Caco-2 (cell line): ENCODE data around the gene DENND1A. TPM values are rescaled to one million over a fixed set of nuclear protein-coding genes. Genes with fewer than 3 reads are reported as not detected.
"Not testable (repeated sequence)": the region's sequence is repeated elsewhere in the genome, so short reads cannot be mapped to it uniquely, and the experiment has no call there.

Experiments
- BruUV-seq: library from RNA; stranded (reverse); fragments of 400-500 nt; replicated peaks from 2 replicates; lab custom pipeline; 2021; lab: Mats Ljungman, UMichigan
- CTCF ChIA-PET: fragments of 300-600 bp; sonication (Branson Sonifier 250); formaldehyde crosslinking; loops from one replicate; lab custom pipeline; 2022; ENCODE audit warnings: antibody characterized with exemption; lab: Charles Lee
- POLR2A ChIA-PET: fragments of 300-600 bp; sonication (Branson Sonifier 250); formaldehyde crosslinking; loops from one replicate; lab custom pipeline; 2022; ENCODE audit warnings: antibody characterized with exemption; lab: Charles Lee
- DNase-seq, 2 experiments: peaks; one replicate each; pipeline versions ENCODE4 v3.0.0 to v3.0.0-alpha.2; 2020 to 2022
- H3K27me3 ChIP-seq: replicated peaks from 2 replicates; pipeline ENCODE4 v1.6.0; 2011; ENCODE audit warnings: low read length; ENCODE audit not compliant: control insufficient read depth, insufficient read depth
- H3K36me3 ChIP-seq: 2 replicates; pipeline ENCODE4 v1.5.1; 2011; ENCODE audit warnings: low read length; ENCODE audit not compliant: control insufficient read depth, insufficient read depth
- H3K4me1 ChIP-seq: fragments of 250-450 bp; sonication (Bioruptor Pico); 2 replicates; pipeline ENCODE4 v1.5.1; 2020; ENCODE audit warnings: mild to moderate bottlenecking
- H3K4me3 ChIP-seq: 2 replicates; pipeline ENCODE4 v1.5.1; 2011; ENCODE audit warnings: low read depth, mild to moderate bottlenecking, control low read depth, low read length
- H3K9me3 ChIP-seq: fragments of 250-450 bp; sonication (Bioruptor Pico); 2 replicates; pipeline ENCODE4 v1.5.1; 2020; ENCODE audit warnings: mild to moderate bottlenecking, moderate library complexity
- H3K27ac Mint-ChIP-seq: one replicate; pipeline ENCODE4 v1.8.0; 2022; ENCODE audit warnings: mixed read lengths; ENCODE audit not compliant: unreplicated experiment
- H3K27me3 Mint-ChIP-seq: one replicate; pipeline ENCODE4 v1.8.0; 2022; ENCODE audit warnings: mixed read lengths; ENCODE audit not compliant: insufficient read depth, unreplicated experiment
- H3K36me3 Mint-ChIP-seq: one replicate; pipeline ENCODE4 v1.8.0; 2022; ENCODE audit warnings: mild to moderate bottlenecking, mixed read lengths; ENCODE audit not compliant: insufficient read depth, unreplicated experiment
- H3K4me1 Mint-ChIP-seq: one replicate; pipeline ENCODE4 v1.8.0; 2022; ENCODE audit warnings: low read depth, mixed read lengths; ENCODE audit not compliant: unreplicated experiment
- H3K4me3 Mint-ChIP-seq: one replicate; pipeline ENCODE4 v1.8.0; 2022; ENCODE audit warnings: mild to moderate bottlenecking, moderate library complexity, mixed read lengths; ENCODE audit not compliant: unreplicated experiment
- H3K9me3 Mint-ChIP-seq: one replicate; pipeline ENCODE4 v1.8.0; 2022; ENCODE audit warnings: mixed read lengths; ENCODE audit not compliant: unreplicated experiment
- intact Hi-C: fragments of 100-400 bp; cut with micrococcal nuclease; formaldehyde crosslinking; loops from one replicate; pipeline ENCODE4 v1.10.0; 2022; ENCODE audit not compliant: unreplicated experiment
- total RNA-seq: library from RNA; stranded (reverse); gene quantifications from 2 replicates; pipeline ENCODE4 v1.2.3, GENCODE V29; 2022
- TF ChIP-seq, protein P1 (sequence below), 2 experiments: fragments of 200-600 bp in 1 of 2; IDR thresholded peaks; 1 replicate in 1 of 2; 2 replicates in 1 of 2; pipeline versions ENCODE4 v1.5.1 to v1.8.0; 2011 to 2022; ENCODE audit warnings: antibody characterized with exemption in 1 of 2, control low read depth in 1 of 2, inconsistent platforms in 1 of 2, low read depth in 1 of 2, low read length in 1 of 2, mild to moderate bottlenecking in 1 of 2, moderate library complexity in 1 of 2; ENCODE audit not compliant: insufficient read depth in 1 of 2, severe bottlenecking in 1 of 2, unreplicated experiment in 1 of 2

Gene DENND1A
- total RNA-seq, 1 experiment from 2014 or later, result 41.6 TPM

DNA sequence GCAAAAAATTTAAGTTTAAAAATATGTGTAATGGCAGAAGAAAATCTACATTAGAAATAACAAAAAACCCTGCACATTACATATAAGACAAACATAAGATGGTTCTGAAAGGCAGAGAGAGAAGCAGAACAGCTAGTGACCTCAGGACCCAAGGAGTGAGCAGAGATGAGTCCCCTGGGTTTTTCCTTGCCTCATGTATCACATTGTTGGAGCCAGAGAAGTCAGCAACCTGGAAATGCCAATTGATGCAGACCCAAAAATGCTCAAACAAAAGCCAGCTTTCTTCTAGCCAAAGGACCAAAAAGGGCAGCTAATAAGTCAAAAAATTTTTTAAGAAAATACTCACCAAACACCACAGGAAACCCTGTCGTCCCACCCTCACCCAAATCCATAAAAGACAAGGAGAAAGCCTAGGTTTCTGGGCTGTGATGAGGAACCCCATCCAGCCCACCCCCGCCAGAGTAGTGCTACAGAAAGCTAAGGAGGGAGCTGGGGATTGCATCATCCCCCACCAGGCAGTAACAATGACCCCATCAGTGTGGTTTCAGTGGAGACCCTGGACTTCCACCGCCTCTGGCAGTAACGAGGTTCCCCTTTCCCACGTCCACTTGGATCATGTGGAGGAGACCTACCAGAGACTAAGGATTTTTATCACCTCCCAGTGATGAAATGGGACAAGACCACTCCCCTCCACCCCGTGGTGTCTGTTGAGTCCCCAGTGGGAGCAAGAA is 17.6 kb downstream of the DENND1A start:
- Histone ChIP-seq H3K4me3 (no peak overlapping the region), H3K36me3 (no peaks in the 10 kb centered on the region), H3K4me1 (no peaks in the 10 kb centered on the region), H3K27me3 (no peaks in the 10 kb centered on the region), H3K9me3 (no peaks in the 10 kb centered on the region)
- Mint-ChIP-seq H3K27me3 (no peaks in the 10 kb centered on the region), H3K27ac (no peak overlapping the region), H3K9me3 (peaks cover 10% of the 10 kb centered on the region), H3K4me1 (no peaks in the 10 kb centered on the region), H3K36me3 (peaks cover 7% of the 10 kb centered on the region), H3K4me3 (no peak overlapping the region)
- no TSS peak for BruUV-seq
- TF ChIP-seq, protein P1, sequence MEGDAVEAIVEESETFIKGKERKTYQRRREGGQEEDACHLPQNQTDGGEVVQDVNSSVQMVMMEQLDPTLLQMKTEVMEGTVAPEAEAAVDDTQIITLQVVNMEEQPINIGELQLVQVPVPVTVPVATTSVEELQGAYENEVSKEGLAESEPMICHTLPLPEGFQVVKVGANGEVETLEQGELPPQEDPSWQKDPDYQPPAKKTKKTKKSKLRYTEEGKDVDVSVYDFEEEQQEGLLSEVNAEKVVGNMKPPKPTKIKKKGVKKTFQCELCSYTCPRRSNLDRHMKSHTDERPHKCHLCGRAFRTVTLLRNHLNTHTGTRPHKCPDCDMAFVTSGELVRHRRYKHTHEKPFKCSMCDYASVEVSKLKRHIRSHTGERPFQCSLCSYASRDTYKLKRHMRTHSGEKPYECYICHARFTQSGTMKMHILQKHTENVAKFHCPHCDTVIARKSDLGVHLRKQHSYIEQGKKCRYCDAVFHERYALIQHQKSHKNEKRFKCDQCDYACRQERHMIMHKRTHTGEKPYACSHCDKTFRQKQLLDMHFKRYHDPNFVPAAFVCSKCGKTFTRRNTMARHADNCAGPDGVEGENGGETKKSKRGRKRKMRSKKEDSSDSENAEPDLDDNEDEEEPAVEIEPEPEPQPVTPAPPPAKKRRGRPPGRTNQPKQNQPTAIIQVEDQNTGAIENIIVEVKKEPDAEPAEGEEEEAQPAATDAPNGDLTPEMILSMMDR (IDR thresholded peaks at IDR 0.05; ENCODE audit: insufficient read depth in 1 of 2, low read depth in 1 of 2, low read length in 1 of 2, severe bottlenecking in 1 of 2, unreplicated experiment in 1 of 2), result no peak
- DNase-seq, result no peak
- ChIA-PET POLR2A (no interaction called here), CTCF (no interaction called here)
- intact Hi-C loops, result no loop called here

DNA sequence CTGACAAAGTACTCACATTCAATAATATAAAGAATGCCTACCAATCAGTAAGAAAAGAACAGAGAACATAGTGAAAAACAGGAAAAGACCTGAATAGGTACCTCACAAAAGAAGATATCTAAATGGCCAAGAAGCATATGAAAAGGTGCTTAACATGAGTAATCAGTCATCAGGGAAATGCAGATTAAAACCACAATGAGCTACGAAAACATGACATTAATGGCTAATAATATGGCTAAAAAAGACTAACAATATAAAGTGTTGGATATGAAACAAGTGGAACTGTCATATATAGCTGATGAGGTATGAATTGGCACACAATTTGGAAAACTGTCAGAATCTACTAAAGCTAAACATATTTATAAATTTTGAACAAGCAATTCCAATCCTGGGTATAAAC is 18.9 kb downstream of the DENND1A start:
- H3K27me3 Mint-ChIP-seq, result no peaks in the 10 kb centered on the region
- H3K36me3 Mint-ChIP-seq, result peaks cover 7% of the 10 kb centered on the region
- H3K4me3 Mint-ChIP-seq, result no peak overlapping the region
- DNase-seq, result no peak
- peaks cover 10% of the 10 kb centered on the region for H3K9me3 Mint-ChIP-seq
- H3K4me1 Mint-ChIP-seq, result no peaks in the 10 kb centered on the region
- Histone ChIP-seq H3K4me3 (no peak overlapping the region), H3K4me1 (no peaks in the 10 kb centered on the region), H3K27me3 (no peaks in the 10 kb centered on the region), H3K9me3 (no peaks in the 10 kb centered on the region), H3K36me3 (no peaks in the 10 kb centered on the region)
- TF ChIP-seq, protein P1 (IDR thresholded peaks at IDR 0.05; ENCODE audit: insufficient read depth in 1 of 2, low read depth in 1 of 2, low read length in 1 of 2, severe bottlenecking in 1 of 2, unreplicated experiment in 1 of 2), result no peak
- no peak overlapping the region for H3K27ac Mint-ChIP-seq
- ChIA-PET CTCF (no interaction called here), POLR2A (no interaction called here)
- no TSS peak for BruUV-seq
- intact Hi-C loops, result no loop called here

DNA sequence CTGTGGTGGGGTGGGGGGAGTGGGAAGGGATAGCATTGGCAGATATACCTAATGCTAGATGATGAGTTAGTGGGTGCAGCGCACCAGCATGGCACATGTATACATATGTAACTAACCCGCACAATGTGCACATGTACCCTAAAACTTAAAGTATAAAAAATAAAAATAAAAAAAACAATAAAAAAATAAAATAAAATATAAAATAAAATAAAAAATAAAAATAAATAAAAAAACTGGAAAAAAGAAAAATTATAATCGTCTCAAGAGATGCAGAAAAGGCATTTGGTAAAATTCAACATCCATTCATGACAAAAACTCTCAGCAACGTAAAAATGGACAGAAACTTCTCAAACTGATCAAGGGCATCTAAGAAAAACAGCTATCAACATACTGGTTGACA is 20.7 kb downstream of the DENND1A start:
- H3K4me3 Mint-ChIP-seq, POLR2A ChIA-PET, DNase-seq, H3K4me1 ChIP-seq, H3K27me3 ChIP-seq, H3K9me3 Mint-ChIP-seq, H3K27me3 Mint-ChIP-seq, H3K27ac Mint-ChIP-seq, BruUV-seq, intact Hi-C loops, H3K36me3 ChIP-seq, CTCF ChIA-PET, H3K36me3 Mint-ChIP-seq, H3K9me3 ChIP-seq, H3K4me3 ChIP-seq, H3K4me1 Mint-ChIP-seq: not testable (repeated sequence)

DNA sequence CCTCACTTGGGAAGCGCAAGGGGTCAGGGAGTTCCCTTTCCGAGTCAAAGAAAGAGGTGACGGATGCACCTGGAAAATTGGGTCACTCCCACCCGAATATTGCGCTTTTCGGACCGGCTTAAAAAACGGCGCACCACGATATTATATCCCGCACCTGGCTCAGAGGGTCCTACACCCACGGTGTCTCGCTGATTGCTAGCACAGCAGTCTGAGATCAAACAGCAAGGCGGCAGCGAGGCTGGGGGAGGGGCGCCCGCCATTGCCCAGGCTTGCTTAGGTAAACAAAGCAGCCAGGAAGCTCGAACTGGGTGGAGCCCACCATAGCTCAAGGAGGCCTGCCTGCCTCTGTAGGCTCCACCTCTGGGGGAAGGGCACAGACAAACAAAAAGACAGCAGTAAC is 26.4 kb downstream of the DENND1A start:
- BruUV-seq, H3K27me3 ChIP-seq, H3K9me3 Mint-ChIP-seq, H3K4me3 Mint-ChIP-seq, H3K4me1 Mint-ChIP-seq, POLR2A ChIA-PET, CTCF ChIA-PET, H3K27me3 Mint-ChIP-seq, DNase-seq, H3K4me1 ChIP-seq, H3K36me3 ChIP-seq, H3K9me3 ChIP-seq, intact Hi-C loops, H3K36me3 Mint-ChIP-seq, H3K27ac Mint-ChIP-seq, H3K4me3 ChIP-seq: not testable (repeated sequence)
